Ramos (cell line): Measurements from ENCODE around the gene INPP4B.
"Not testable (repeated sequence)": the region's sequence is repeated elsewhere in the genome, so short reads cannot be mapped to it uniquely, and the experiment has no call there.

Experiments used
- in situ Hi-C: fragments of 300-500 bp; cut with MboI; formaldehyde crosslinking; loops from one replicate; pipeline ENCODE4 v1.14.3; 2022; ENCODE audit warnings: low sequenced_read_pairs; ENCODE audit not compliant: unreplicated experiment

The INPP4B gene

DNA sequence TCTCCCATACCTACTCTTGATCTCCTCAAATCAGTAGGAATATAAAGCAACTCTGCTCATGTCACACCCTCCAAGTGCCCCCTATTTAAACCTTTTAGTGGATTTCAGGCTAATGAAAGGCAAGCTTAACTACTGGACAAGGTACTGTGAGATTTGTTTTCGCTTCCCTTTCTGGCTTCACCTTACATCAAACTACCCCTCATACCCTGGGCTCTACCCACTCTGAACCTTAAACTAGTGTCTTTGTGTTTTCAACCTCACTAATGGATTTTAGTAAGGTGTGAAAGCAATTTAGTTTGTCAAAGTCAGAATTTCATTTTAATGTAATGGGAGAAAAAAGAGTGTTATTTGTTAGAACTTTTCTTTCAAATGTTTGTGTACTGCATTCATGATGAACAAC, 291.7 kb downstream of the INPP4B start:
- in situ Hi-C loops, result no loop called here

DNA sequence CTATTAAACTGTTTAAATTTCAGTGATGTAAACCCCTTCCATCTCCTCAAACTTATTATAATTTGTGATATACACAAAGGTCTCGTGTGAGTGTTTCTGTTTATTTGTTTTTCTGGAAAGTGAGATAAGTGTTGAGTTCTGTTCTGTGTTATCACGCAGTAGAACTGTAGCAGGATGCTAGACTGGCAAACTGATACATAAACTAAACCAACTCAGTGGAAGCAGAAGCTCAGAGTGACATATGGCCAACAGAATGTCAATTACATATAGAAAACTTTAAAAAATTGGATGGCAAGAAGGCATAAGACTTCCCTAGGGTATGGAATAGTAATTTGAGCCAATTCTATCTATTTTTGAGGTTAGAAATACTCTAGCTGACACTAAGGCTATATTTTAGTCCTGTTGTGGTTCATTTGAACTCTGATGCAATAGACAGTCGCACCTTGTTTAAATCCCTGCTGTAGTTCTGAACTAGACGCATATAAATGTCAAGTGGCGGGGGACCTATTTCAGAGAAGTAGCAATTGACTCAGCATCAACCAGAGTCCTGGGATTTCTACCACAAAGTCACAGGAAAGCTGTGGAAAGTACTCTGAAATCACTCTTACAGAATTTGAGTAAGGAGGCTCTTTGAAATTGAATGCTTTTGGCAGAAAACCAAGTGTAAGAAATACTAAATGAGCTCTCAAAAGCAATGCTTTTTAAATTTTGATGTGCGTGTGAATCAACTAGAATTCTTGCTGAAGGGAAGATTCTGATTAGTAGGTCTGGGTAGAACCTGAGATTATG, 294.4 kb downstream of the INPP4B start:
- in situ Hi-C loops, result no loop called here

DNA sequence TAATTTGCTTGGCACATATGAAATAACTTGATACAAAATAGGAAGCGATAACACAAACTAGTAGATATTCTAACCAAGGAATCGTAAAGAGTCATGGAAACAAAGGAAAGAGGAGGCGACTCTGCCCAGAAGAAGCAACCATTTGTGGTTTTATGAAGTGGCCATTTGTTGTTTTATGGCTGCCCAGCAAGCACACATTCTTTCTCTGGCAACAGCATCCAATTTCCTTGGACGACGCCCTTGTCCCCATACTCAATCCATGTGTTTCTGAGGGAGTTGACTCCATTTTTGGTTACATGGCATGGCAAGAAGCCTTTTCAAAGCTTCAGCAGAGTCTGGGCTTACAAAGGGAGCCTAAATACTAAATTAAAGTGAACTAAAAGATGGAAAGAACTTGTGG, 295.1 kb downstream of the INPP4B start:
- in situ Hi-C loops, result no loop called here

DNA sequence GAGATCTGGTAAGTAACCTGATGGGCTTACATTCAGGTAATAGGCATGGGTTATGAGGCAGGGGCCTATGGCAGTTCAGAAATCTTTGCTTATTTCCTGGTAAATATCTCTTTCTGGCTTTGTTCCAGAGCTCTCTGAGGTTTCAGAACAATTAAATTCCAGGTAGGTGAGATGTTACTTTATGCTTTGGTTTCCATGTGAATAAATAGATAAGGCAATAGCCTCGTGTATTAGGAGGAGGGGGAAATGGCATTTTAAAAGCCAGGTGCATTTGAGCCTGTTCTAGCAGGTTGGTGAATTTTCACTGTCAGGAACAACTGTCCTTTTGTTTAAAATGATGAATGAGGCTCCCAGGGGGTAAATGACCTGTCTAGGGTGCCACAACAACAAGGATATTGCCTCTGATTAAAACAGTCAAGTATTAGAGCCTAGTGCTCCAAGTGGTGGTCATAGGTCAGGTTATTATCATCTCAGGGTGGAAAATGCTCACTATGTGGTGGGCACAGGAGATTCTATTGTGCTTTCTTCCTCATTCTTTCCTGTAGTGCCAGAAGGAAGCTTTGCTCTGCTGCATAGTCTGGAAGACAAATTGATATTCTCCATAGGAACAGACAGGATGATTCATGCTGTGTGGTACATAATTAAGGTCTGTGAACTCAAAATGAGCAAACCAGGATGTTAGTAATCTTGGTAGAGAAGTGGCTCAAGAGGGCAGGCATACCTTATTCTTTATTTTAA, 296.2 kb downstream of the INPP4B start:
- in situ Hi-C loops, result no loop called here

DNA sequence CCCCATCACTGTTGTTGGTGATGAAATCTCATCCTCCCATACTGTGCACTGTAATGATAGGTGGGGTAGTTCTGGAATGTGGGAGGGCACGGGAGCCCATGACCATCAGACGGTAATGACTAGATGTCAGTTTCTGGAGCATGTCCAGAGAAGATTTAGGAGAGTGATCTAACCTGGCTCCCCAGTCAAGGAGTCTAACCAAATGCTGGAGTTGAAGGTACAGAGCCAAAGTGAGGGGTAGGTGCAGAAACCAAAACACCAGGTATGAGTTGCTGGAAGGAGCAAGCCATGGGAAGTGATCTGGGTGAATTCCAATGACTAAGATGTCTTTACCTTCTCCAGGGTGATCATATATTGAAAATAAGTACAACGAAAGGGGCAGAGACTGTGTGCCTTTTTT, 296.9 kb downstream of the INPP4B start:
- in situ Hi-C loops, result no loop called here

DNA sequence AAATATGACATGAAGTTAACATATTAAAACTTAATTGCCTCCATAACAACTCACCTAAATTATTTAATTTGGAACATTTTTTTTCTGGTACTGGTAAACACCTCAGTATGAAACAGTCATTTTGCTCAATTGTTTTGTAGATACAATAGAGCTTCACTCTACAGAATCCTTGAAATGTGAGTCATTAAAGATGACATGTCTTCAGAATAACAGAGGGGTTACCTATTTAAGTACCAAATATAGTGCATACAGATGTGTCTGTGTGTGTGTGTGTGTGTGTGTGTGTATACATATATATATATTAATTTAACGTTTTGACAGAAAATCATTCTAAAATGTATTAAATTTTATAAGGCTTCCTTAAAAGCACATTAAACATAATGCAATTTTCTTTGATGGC, 297.6 kb downstream of the INPP4B start:
- in situ Hi-C loops, result no loop called here

DNA sequence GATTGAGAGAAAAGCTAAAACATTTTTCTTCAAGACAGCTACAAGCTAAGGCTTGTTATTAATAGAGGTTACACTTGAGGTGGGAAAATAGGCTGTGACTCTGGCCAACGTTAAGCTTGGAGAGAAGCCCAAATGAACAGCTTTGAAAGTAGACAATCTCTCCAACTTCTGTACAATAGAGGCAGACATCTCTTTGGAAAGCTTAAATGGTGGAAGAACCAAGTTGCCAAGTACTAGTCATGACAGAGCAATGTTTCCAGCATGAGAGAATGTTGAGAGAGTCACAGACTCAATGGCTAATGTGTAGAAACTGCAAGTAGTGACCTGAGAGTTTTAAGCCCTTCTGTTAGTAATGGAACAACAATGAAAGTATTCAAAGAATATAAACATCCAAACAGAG, 298.1 kb downstream of the INPP4B start:
- in situ Hi-C loops, result no loop called here

DNA sequence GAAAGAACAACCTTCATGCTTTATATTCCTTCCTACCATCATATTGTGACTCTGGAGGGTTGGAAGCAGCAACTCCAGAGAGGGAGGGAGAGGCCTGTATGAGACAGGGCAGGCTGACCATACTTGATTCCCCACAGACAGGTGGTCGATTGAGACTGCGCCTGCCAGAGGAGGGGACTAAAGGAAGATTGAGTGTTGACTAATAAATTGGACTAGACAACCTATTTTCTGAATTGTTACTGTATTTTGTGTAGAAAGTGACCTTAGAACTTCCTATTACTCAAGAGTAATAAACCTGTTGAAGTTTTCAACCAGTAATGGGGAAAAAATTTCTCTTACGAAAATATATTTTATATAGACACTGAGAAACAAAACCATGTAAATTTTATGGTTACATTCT, 301.5 kb downstream of the INPP4B start:
- in situ Hi-C loops, result no loop called here

DNA sequence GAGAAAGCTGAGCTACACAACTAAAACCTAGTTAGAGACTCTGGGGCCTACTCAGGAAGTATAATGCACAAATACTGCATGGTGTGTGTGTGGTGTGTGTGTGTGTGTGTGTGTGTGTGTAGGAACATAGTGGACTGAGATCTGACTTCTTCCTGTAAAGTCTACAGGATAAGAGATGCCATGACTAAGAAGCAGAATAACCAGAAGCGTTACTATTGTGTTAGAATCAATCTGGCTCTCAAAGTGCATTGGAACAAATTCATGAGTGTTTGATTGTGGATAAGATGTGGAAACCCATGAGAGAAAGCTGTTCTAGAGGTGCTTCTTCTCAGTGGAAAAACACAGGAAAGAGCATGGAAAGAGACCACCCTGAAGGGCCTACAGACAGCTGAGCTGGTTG, 302.1 kb downstream of the INPP4B start:
- in situ Hi-C loops, result no loop called here

DNA sequence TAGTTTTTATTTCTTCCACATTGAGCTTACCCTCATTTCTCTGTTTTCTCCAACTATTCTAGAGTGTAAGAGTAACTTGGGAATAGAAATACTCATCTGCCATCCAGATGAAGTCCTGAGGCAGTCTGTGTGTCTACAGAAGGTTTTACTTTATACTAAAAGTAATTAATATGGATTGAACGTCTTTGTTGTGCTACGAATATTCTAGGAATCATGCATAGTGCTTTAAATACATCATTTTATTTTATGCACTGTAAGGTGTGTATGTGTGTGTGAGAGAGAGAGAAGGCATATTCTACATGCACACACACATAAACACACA, 305.7 kb downstream of the INPP4B start:
- in situ Hi-C loops, result no loop called here

DNA sequence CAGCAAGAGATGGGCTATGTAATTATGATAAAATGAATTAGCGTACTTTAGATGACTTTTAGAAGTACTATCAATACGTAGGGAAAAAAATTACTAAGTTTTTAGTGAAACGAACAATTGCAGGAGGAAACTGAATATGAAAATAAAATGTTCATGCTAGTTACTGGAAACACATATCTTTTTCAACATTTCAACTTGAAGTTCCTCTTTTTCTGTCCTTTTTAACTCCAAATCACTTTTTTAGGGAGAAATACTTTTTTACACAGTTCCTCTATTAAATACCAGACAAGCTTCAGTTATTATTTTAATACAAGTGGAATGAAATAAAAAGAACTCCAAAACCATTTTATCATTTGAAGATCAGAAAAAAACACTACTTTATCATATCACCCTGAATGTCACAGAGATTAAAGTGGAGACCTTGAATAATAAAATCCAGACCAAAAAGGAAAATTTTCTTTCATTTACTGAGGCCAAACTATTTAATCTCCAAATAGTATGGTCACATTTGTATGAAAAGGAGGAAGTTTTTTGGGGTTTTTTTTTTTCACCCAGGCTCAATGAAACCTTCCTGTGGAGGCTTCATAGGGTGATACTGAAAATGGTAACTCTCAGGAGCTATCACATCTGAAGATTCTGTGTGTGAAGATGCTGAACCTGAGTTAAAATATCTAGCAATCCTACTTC, 306.2 kb downstream of the INPP4B start:
- in situ Hi-C loops, result no loop called here

DNA sequence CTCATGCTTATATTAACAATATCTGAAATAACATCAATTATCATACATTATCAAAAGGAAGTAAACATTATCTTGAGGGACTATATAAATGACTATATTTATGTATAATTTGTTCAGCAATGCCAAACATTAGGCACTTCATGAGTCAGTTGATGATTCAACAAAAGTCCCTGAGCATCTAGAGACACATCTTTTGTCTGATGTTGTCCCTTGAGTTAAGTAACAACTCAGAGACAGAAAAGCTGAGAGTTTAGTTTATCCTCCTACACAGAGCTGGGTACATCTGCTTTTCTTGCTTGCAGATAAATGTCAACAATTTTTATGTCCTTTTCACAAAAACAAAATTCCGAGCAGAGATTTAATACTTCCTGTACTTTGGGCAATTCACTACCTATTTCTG, 311.1 kb downstream of the INPP4B start:
- in situ Hi-C loops, result no loop called here

DNA sequence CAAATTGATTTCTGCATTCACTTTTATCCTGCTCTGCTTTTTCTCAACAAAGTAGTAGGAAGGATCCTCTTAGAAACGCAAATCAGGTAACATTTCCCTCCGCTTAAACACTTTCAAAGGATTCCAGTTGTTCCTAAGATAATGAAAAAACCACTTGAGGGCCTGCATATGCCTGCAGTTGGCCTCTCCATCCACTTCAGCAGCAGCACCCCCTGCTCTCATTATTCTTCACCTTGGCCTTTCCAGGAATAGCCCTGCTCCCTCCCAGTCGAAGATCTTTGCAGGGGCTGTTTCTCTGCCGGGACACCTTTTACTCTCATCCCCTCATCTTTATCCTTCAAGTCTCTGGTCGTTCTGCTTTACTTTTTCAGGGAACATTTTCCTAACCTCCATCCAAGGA, 314.0 kb downstream of the INPP4B start:
- in situ Hi-C loops, result no loop called here

DNA sequence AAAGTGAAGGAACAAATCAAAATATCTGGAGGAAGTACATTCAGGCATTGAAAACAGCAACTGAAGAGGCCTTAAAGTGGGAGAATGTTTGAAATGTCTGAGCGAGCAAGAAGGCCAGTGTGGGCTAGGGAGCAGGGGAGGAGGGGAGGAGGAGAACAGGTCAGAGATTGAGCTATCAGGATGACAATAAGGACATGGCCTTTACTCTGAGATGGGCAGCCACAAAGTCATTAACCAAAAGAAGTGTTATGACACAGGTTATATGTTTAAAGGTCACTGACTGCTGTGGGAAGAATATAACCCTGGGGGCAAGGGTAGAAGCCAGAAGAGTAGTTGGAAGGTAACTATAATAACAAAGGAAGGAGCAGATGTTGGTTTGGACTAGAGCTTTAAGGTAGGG, 315.4 kb downstream of the INPP4B start:
- in situ Hi-C loops, result no loop called here

DNA sequence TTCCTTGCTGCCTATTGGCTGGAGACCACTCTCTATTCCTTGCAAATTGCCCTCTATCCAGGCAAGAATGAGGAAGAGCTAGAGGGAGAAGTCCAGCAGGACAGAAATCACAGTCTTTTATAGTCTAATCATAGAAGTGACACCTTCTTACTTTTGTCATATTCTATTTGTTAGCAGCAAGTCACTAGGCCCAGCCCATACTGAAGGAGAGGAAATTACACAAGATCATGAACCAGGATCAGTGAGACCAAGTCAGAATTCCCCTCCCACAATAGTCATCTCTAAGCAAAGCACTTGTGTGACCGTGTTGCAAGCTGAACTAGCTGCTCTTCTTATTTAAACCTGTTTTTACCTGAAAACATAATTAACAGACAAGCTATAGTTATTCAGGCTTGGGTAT, 317.7 kb downstream of the INPP4B start:
- in situ Hi-C loops, result no loop called here

DNA sequence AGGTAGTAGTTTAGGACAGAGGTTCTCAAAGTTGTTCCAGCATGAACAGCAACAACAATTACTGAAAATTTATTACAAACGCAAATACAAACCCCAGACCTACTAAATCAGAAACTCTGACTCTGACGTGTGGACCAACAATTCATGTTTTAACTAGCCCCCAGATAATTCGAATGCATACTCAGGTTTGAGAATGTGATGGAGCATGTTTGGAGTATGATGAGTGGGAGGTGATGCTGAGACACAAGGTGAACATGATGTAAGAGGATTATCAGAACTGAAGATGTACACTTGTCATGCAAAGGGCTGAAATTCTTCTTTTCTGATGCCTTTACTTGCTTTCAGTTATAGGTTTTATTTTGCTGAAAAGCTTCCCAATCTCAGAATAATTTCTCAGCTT, 323.0 kb downstream of the INPP4B start:
- in situ Hi-C loops, result no loop called here

DNA sequence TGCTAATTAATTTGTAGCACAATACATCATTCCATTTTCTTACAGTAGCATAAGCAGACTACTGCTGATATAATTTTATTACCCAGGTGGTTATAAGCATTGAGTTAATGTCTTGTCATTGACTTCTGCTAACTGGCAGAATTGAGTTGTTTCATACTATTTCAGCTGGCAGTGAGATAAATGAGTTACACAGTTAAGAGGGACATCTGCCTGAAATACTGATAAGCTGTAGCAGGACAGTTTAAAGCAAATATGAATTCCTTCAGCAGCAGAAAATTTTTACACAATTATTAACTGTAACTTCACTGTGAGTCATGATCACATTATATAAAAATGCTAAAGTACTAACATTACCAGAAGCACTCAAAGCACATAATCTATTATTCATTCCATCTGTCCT, 326.8 kb downstream of the INPP4B start:
- in situ Hi-C loops, result no loop called here

DNA sequence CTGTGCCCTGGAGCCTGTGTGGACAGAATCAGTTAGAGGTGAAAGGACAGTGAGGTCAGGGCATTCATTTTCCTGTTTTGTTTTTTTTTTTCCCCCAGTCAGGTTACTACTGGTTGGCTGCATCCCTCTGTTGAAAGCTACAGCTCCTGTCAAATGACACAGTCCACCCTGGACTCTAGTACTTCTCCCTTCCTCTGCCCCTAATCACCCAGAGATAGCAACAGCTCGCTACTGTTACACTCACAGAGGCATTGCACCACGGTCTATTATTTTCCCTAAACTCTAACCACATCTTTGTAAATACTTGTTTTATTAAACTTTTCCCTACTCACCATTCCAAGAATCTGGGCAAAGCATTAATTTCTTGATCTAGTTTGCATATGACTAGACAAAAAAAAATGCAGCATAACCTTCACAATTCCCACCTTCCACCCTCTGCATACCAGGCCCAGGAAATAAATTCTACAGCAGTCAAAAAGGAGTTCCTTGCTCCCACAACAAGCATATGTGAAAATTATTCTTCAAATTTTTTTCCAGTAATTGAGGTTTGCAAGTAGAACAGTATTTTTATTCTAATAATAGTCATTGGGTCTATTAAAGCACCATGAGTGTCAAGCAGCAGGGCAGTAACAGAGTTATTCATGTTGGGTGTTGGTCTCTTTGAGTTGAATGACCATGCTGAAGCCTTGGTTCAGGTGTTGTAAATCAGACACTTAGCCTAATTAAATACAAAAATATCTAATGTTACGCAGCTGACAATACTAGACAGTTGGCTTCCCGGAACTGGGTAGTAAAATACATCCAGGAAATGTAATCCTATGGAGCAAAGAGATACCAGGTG, 329.2 kb downstream of the INPP4B start:
- in situ Hi-C loops, result no loop called here

DNA sequence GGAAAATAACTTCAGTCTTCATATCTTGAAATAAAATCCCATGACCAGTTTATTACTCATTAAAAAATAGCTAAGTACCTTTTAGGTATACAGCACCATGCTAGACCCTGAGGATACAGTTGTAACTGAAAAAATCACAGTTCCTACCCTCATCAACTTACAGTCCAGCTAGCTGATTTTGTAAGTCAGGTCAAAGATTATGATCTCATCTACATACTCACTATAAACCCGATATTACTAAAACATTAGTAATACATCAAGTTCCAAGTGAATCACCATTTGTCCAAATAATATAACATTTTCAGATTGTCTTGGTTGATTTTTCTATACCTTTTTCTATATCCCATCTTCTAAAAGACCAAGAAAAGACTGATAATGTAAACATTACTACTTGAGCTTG, 333.9 kb downstream of the INPP4B start:
- in situ Hi-C loops, result no loop called here

DNA sequence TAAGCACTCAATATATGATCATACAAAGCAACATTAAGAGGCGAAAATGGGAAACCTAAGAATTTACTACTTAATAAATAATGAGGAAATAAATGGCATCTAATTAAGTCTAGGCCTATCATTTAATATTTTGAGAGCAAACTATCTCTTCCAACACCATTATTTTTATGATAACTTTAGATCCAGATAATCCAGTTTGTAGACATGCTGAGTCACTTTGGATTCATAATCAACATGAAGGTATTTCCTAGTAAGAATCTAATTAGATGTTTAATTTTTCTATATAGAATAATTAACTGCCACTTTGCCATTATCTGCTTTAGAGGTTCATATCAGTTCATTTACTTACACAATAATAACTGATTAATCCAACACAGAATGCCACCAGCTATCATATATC, 336.2 kb downstream of the INPP4B start:
- in situ Hi-C loops, result no loop called here

DNA sequence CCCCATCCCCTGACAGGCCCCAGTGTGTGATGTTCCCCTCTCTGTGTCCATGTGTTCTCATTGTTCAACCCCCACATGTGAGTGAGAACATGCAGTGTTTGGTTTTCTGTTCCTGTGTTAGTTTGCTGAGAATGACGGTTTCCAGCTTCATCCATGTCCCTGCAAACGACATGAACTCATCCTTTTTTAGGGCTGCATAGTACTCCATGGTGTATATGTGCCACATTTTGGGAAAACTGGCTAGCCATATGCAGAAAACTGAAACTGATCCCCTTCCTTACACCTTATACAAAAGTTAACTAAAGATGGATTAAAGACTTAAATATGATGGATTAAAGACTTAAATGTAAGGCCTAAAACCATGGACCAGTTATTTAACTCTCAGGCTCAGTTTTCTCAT, 336.7 kb downstream of the INPP4B start:
- in situ Hi-C loops, result not testable (repeated sequence)
